ENCODE results near the gene PCYT1B.

The PCYT1B gene

DNA sequence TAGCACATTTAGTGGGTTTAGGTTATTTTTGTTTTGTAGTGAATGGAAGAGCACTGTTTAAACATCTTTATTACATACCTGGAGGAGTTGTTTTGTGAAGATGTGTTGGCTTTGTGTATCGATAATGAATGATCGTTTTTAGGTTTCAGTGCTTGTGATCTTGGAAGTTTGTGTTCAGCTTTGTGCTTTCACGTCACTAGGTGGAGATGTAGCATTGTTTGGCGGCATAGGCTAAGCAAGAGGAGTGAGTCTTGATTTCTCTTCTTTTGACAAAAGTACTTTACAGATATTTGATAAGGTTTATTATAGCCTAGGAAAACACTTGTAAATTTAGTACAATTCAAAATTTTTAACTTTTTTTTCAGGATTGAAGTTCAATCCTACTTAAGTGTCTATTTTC is 131.7 kb downstream of the PCYT1B start:
- DNase-seq = no peak

GRCh38 chrX:24513416-24513815 is 133.7 kb downstream of the PCYT1B start:
- no peak for DNase-seq

DNA sequence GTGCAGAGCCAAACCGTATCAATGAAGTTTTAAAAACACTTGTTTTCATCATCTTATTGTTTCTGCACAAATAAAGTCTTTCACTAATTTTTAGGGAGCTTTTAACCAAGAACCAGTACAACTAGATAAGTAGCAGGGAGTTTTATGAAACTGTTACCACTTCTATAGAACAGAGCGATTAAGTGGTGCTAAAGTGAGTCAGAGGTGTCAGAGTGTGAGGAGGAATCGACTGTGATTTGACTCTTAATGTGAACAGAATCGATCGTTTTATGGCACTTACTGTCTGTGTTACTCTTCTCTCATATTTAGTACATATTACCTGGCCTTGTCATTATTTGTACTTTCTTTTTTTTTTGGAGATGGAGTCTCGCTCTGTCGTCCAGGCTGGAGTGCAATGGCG is 138.8 kb downstream of the PCYT1B start:
- DNase-seq = no peak

All from CD4-positive, alpha-beta T cell treated with Interleukin-4 for 1 hour (primary cell).